ENCODE measurements around the gene STAT5B.

The STAT5B gene

DNA sequence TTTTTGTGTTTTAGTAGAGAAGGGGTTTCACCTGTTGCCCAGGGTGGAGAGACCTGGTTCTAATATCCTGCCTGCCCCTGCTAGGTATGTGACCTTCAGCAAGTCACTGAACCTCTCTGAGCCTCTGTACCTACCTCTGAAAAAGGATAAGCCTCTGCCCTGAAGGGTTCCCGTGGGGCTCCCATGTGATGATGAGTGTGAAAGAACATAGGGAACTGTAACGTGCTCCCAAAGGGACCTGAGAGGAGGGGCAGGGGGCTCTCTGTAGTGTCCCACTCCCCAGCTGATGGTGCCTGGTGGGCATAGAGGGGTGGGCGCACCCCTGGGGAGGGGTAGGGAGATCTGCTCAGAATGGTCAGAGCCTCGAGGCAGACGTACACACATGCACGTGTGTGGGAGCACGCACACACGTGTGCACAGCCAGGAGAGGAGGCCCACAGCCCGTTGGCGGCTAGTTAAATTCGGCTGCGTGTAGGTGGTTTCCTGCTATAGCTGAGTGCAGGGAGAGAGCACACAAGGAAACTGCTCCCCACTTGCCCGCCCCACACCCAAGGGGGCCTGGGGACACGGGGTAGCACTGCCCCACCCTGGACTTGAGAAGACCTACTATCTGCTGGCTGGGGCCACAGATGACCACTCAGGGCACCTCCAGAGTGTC, 101.9 kb downstream of the STAT5B start:
- no peak for DNase-seq

DNA sequence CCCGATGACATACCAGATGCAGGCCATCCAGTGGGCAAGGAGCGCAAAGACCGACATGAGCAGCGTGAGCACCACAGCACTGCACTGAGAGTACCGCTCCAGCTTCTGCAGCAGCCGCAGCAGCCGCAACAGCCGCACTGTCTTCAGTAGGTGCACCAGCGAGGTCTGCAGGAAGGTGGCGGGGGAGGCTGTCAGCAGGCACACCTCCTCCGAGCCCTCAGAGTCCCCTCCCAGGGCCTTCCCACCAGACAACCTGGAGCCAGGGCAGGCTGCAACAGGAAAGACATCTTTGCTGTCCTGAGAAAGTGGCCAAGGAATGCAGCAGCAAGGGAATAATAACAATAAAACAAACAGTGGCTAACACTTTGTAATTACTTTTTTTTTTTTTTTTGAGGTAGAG, 104.4 kb downstream of the STAT5B start:
- no peak for DNase-seq

DNA sequence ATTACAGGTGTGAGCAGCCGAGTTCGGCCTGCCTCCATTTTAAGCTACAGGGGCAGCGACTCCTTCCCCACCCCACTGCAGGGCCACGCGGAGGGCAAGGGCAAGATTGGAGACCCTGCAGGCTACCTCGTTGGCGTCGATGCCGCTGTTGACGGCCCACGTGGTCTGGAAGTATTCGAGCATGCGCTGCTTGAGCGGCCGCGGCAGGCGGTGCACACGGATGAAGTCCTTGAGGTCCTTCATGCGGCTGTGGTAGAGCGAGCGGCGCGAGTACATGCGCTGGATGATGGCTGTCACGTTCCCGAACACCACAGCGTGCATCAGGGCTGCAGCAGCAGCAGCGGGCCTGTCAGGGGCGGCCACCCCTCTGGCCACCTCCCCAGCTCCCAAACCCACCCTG, 106.8 kb downstream of the STAT5B start:
- no peak for DNase-seq

DNA sequence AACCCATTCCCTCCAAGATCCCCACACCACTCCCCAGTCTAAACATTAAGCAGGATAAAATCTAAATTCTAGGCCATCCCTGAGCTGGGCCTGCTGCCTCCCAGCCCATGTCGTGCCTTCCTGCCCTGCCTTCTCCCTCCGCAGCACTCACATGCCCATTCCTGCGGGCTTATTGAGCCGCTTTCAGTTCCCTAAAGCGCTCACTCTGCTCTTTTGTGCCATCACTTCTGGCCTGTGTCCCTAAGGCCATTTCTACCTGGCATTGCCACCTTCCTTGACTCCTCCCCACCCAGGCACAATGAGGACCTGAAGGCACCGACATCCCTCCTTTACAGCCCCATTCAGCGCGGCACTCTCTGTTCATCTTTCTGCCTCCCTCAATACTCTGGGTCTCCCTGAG, 108.4 kb downstream of the STAT5B start:
- DNase-seq = no peak

DNA sequence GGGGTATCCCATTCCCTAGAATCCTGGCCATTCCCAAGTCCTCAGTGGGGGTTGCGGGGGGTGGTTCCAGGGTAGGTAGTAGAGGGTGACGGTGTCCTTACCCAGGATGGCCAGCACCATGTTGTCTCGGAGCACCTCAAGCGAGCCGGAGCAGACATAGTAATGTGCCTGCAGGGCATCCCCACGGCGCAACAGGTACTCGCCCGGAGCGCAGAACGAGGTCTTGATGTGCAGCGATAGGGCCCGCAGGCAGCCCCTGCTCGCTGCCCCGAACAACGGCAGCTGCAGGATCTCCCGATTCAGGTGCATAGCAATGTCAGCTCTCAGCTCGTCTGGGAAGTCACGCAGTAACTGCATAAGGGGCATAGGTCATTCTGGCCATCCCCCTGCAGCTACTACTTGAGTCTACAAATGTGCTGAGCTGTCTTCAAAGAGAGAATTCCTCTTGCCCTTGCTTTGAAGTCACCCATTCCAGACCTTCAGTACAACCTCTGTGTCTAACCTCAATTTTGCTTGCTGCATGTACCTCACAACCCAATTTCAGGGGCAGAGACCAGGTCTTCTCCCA, 109.9 kb downstream of the STAT5B start:
- no peak for DNase-seq

DNA sequence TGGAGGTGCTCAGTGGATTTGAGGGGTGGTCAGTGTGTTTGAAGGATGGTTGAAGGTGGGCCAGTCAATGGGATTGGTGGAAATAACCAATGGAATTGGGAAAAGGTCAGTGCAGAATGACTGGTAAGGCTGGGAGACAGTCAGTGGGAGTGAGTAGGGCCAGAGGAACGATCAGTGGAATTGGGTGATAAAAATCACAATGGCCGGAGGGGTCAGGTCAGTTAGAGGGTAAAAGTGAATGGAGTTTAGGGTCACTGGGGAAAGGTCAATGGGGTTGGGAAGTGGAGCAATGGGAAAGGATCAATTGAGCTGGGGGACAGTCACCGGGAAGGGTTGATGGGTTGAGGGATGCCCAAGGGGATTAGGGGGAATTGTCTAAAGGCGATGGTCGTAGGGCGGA, 110.4 kb downstream of the STAT5B start:
- no peak for DNase-seq

DNA sequence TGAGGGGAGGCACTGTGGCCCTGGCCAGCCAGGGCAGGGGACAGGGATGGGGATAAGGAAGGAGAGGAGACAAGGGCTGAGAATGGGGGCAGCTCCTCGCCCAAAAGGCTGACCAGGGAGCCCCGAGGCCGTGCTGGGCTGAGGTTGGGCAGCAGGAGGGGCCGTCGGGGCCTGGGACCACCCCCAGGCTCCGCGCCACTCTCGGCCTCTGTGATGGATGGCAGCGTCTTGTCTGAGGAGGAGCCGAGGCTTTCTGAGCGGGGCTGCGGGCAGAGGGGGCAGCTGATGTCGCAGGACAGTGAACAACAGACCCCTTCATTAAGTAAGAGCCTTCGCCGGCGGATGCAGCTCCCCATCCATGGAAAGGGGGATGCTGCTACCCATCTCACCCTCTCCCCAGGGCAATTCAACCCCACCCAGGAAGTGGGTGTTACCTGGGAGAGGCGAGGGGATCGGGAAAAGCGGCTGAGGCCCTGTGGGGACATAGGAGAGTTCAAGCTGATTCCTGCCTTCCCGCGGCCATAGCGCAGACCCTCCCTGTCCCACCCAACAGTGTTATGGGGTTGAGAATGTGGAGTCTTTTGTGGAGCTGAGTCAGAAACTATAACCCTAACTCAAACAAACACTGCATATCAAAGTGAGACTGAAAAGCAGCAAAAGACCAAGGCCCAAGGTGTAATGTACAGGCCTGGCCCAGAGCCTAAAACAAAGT, 112.3 kb downstream of the STAT5B start:
- DNase-seq = no peak

DNA sequence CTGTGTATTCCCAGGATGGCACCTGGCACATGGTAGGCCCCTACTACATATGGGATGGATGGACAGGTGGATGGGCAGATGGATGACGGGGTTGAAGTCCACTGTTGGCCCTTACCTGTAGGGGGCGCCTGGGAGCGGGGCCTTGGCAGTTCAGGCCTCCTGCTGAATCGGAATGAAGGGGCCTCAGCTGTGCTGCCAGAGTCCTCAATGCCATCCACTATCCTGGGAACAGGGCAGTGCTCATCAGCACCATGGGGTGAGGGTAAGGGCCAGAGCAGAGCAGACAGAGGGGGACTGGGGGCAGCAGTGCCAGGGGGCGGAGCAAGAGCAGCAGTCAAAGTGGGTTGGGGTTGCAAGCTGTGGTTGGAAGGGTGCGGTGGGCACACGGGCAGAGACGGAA, 113.1 kb downstream of the STAT5B start:
- peak in 1 of 2 donors; percentile 28 for DNase-seq

DNA sequence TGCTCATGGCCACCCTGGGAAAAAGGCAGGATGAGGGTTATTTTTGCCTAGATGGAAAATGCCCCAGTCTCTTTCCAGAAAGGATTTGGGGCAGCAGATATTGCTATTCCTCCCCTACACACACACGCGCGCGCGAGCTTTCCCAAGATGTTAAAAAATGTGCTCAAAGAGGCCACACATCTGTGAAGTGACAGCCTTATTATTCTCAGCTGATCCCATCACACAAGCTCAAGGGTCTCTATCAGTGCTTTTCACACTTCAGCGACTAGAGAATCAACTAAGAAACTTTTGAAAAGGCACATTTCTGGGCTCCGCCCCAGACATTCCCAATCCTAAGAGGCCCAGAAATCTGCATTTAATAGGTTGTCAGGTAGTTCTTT, 115.7 kb downstream of the STAT5B start:
- no peak for DNase-seq

DNA sequence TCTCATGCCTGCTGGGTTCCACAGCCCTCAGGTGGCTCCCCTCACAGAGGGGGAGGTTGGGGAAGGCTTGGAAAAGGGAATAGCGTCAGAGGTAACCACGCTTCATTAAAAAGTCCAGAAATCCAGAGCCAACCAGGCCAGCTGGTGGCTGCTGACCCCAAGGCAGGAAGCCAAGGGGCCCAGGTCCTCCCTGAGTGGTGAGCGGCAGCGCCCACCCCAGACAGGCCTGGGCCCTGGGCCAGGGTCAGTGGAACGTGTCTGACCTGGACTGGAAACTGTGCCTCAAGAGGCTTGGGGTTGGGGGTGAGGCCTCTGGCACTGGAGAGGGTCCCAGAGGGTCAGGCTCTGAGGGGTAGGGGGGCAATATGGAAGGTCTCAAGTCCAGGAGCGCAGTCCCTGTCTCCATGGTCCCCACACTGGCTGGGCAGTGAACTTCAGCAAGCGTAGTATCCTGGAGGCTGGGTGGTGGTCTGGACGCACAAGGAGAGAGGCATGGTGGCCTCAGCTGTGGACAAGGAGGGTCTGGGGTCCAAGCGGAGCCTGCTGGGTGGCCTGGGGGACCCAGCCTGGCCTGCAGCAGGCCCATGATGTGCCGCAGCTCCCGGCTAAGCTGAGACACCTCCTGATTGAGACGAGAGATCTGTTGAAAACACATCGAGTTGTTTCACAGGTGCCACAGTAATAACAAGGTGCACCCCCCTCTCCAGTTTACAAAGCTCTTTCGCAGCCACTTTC, 116.2 kb downstream of the STAT5B start:
- no peak for DNase-seq

DNA sequence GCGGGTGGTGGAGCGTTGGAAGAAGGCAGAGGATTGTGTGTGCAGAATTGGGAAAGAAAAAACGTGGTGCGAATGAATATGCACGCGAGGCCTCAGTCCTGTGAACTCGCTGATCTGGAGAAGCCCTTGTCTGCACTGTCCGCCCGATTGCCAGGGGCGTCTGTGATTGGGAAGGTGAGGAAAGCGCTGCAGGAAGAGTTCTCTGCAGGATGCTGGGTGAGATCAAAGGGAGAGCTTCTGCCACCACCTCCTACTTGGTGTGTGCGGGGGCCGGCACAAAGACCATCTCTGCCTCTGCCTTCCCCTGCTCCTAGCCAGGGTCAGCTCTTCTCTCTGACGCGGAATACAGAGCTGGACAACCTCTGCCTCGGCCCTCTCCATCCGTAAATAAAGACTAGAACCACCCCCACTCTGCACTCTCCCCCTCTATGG, 120.6 kb downstream of the STAT5B start:
- DNase-seq = no peak

DNA sequence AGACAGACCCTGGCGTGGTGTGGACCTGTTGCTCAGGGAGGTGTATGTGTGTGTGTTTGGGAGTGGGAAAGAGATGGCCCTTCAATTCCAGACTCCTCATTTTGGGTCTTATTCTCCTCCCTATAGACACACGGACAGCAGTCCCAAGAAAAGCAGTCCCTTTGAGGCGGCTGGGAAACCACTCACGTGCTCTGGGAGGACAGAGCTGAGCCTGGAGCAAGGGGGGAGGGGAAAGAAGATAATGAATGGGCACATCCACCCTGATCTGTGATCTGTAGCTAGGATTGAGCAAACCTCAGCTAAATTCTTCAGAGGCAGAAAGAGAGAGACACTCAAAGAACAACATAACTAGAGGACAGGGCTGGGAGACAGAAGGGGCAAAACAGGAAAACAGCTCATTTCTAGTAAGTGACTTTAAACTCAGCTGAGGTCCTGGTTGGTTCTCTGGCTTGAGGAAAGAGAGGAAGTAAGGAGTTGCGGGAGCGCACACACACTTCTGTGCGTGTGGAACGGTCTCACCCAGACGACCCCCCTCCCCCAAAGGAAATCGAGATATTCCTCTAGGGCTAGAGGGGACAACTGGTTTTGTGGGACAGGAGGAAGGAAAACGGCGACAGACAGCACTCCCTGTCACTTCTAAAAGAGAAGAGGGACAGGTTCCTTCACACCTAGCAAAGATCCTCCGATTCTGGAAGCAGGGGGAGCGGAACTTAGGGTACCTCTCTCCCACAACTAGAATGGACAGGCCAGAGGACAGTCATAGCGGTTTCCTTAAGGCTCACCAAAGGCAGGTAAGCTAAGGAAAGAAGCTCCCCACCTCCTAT, 122.1 kb downstream of the STAT5B start:
- peak; percentile 21 to 44 for DNase-seq

Data from CD4-positive, alpha-beta T cell treated with Interferon alpha-2 for 1 hour (primary cell).